ENCODE data around the gene DOCK10. TPM values are rescaled to one million over a fixed set of nuclear protein-coding genes. Genes with fewer than 3 reads are reported as not detected.
A peak's percentile ranks its signal among the peaks of the same experiment; 100 is the strongest.

Gene DOCK10
- total and polyA plus RNA-seq, 2 donors (not counting 1 experiment from before 2014, with no cell fraction given): 20.8 to 26.3 TPM

DNA sequence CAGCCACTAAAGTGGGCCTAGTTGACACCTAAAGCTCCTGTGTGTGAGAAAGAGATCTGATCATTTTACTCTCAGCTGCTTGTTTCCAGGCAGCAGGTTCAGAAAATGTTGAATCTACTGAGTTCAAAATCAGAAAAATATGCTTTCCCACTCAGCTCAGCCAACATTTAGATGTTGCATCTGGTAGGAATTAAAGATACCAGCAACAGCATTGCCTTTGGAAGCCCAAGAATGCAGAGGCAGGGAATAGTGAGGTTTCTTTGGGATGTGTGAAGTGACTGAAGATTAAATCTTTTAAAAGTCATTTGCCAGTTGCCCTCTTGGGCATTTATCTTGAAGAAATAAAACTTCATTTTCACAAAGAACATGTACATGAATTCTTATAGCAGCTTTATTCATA is 33.9 kb upstream of the DOCK10 start:
- TF ChIP-seq, protein P1, sequence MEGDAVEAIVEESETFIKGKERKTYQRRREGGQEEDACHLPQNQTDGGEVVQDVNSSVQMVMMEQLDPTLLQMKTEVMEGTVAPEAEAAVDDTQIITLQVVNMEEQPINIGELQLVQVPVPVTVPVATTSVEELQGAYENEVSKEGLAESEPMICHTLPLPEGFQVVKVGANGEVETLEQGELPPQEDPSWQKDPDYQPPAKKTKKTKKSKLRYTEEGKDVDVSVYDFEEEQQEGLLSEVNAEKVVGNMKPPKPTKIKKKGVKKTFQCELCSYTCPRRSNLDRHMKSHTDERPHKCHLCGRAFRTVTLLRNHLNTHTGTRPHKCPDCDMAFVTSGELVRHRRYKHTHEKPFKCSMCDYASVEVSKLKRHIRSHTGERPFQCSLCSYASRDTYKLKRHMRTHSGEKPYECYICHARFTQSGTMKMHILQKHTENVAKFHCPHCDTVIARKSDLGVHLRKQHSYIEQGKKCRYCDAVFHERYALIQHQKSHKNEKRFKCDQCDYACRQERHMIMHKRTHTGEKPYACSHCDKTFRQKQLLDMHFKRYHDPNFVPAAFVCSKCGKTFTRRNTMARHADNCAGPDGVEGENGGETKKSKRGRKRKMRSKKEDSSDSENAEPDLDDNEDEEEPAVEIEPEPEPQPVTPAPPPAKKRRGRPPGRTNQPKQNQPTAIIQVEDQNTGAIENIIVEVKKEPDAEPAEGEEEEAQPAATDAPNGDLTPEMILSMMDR (conservative IDR thresholded peaks at IDR 0.05 in 1 of 2, IDR thresholded peaks at IDR 0.05 in 1 of 2; ENCODE audit: low read depth in 1 of 2, low read length in 2 of 2): no peak
- no peak for TF ChIP-seq EZH2 (IDR thresholded peaks at IDR 0.05; ENCODE audit: low read length, missing control alignments)
- Histone ChIP-seq H3K27ac (ENCODE audit: insufficient read depth, low read length) (no peak overlapping the region), H3K27me3 (ENCODE audit: control insufficient read depth, insufficient read depth, low read length) (no peaks in the 10 kb centered on the region), H3K4me2 (ENCODE audit: extremely low read depth, insufficient read depth, low read length) (no peak overlapping the region), H3K9ac (ENCODE audit: insufficient read depth, low read length) (no peak overlapping the region), H3K4me3 (replicated peaks in 1 of 4; ENCODE audit: control extremely low read depth in 1 of 4, insufficient read depth in 1 of 4, low read depth in 3 of 4, low read length in 4 of 4) (no peak overlapping the region), H3K9me3 (ENCODE audit: control insufficient read depth, insufficient read depth, low read depth, low read length) (no peaks in the 10 kb centered on the region), H3K36me3 (ENCODE audit: control insufficient read depth, insufficient read depth, low read length) (no peaks in the 10 kb centered on the region), H2AFZ (ENCODE audit: low read length) (no peak overlapping the region), H4K20me1 (ENCODE audit: control insufficient read depth, extremely low read depth, insufficient read depth, low read length) (no peaks in the 10 kb centered on the region), H3K4me1 (ENCODE audit: control insufficient read depth, extremely low read depth, insufficient read depth, low read length) (no peaks in the 10 kb centered on the region), H3K79me2 (ENCODE audit: control insufficient read depth, insufficient read depth, low read length) (no peaks in the 10 kb centered on the region)
- peak in 1 of 2 donors; percentile 26 for DNase-seq (ENCODE audit: low read depth in 2 of 2)

DNA sequence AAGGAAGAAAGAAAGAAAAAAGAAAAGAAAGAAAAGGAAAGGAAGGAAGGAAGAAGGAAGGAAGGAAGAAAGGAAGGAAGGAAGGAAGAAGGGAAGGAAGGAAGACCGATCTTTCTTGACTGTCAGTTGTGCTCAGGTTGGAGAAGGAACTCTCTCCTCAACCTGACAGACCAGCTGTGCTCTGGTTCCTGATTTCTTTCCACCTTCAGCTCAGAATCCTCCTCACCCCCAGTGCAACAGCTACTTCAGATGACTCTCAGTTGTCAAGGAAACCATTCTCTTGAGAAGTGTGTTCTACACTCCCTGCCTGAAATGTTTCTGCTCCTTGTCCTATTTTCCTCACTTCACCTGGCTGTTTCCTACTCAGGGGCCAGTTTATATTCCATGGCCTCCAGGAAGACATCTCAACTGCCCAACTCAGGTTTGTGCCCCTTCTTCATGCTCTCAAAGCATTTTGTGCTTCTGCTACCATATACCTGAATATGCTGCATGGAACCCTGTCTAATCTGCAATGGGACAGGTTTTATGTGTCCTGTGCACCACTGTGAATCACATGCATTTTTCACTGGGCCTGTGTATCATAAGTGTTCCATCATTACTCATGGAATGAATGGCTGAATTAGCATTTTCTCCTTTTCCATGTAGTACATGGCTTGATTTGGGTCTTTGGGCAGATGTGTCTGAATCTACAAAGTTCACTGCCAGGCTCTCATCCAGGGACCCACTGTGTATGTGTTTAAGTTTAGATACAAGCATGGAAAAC is 32.8 kb upstream of the DOCK10 start:
- no peaks in the 10 kb centered on the region for H4K20me1 ChIP-seq (ENCODE audit: control insufficient read depth, extremely low read depth, insufficient read depth, low read length)
- no peaks in the 10 kb centered on the region for H3K27me3 ChIP-seq (ENCODE audit: control insufficient read depth, insufficient read depth, low read length)
- no peak overlapping the region for H2AFZ ChIP-seq (ENCODE audit: low read length)
- no peaks in the 10 kb centered on the region for H3K36me3 ChIP-seq (ENCODE audit: control insufficient read depth, insufficient read depth, low read length)
- no peak overlapping the region for H3K4me2 ChIP-seq (ENCODE audit: extremely low read depth, insufficient read depth, low read length)
- no peak overlapping the region for H3K9ac ChIP-seq (ENCODE audit: insufficient read depth, low read length)
- H3K9me3 ChIP-seq (ENCODE audit: control insufficient read depth, insufficient read depth, low read depth, low read length): no peaks in the 10 kb centered on the region
- H3K4me3 ChIP-seq (replicated peaks in 1 of 4; ENCODE audit: control extremely low read depth in 1 of 4, insufficient read depth in 1 of 4, low read depth in 3 of 4, low read length in 4 of 4): no peak overlapping the region
- TF ChIP-seq, protein P1 (conservative IDR thresholded peaks at IDR 0.05 in 1 of 2, IDR thresholded peaks at IDR 0.05 in 1 of 2; ENCODE audit: low read depth in 1 of 2, low read length in 2 of 2): no peak
- no peak for TF ChIP-seq EZH2 (IDR thresholded peaks at IDR 0.05; ENCODE audit: low read length, missing control alignments)
- H3K4me1 ChIP-seq (ENCODE audit: control insufficient read depth, extremely low read depth, insufficient read depth, low read length): no peaks in the 10 kb centered on the region
- H3K27ac ChIP-seq (ENCODE audit: insufficient read depth, low read length): no peak overlapping the region
- DNase-seq (ENCODE audit: low read depth in 2 of 2): peak in 1 of 2 donors; percentile 6
- H3K79me2 ChIP-seq (ENCODE audit: control insufficient read depth, insufficient read depth, low read length): no peaks in the 10 kb centered on the region

DNA sequence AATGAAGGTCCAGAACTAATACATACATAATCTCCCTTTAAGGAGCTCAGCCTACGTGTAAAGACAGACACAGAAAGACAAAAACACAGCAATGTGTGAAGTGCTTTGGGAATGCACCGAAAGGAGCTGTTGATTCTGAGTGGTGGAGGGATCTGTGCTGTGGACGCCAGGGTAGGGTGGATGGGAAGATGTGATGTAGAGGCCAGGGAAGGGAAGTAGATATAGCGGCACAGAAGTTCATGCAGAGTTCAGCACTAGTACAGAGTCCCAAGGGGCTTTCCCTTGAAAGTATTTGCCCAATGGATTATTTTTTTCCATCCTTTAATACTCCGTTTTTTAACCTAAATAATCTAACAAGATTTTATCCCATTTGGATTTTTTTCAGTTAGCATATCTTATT is 32.1 kb upstream of the DOCK10 start:
- Histone ChIP-seq H3K4me2 (ENCODE audit: extremely low read depth, insufficient read depth, low read length) (no peak overlapping the region), H3K4me3 (replicated peaks in 1 of 4; ENCODE audit: control extremely low read depth in 1 of 4, insufficient read depth in 1 of 4, low read depth in 3 of 4, low read length in 4 of 4) (no peak overlapping the region), H3K9me3 (ENCODE audit: control insufficient read depth, insufficient read depth, low read depth, low read length) (no peaks in the 10 kb centered on the region), H4K20me1 (ENCODE audit: control insufficient read depth, extremely low read depth, insufficient read depth, low read length) (no peaks in the 10 kb centered on the region), H3K27ac (ENCODE audit: insufficient read depth, low read length) (no peak overlapping the region), H2AFZ (ENCODE audit: low read length) (no peak overlapping the region), H3K4me1 (ENCODE audit: control insufficient read depth, extremely low read depth, insufficient read depth, low read length) (no peaks in the 10 kb centered on the region), H3K9ac (ENCODE audit: insufficient read depth, low read length) (no peak overlapping the region), H3K27me3 (ENCODE audit: control insufficient read depth, insufficient read depth, low read length) (no peaks in the 10 kb centered on the region), H3K79me2 (ENCODE audit: control insufficient read depth, insufficient read depth, low read length) (no peaks in the 10 kb centered on the region), H3K36me3 (ENCODE audit: control insufficient read depth, insufficient read depth, low read length) (no peaks in the 10 kb centered on the region)
- peak in 1 of 2 donors; percentile 54 for DNase-seq (ENCODE audit: low read depth in 2 of 2)
- TF ChIP-seq, protein P1 (conservative IDR thresholded peaks at IDR 0.05 in 1 of 2, IDR thresholded peaks at IDR 0.05 in 1 of 2; ENCODE audit: low read depth in 1 of 2, low read length in 2 of 2): no peak
- TF ChIP-seq EZH2 (IDR thresholded peaks at IDR 0.05; ENCODE audit: low read length, missing control alignments): no peak
